ENCODE data around the gene ETV3L. TPM values are rescaled to one million over a fixed set of nuclear protein-coding genes. Genes with fewer than 3 reads are reported as not detected.

The ETV3L gene
- total and polyA plus RNA-seq, 2 of the 8 experiments (the other 6 are each of a cell fraction or from before 2014, with no cell fraction given): 0.17 to 0.26 TPM

DNA sequence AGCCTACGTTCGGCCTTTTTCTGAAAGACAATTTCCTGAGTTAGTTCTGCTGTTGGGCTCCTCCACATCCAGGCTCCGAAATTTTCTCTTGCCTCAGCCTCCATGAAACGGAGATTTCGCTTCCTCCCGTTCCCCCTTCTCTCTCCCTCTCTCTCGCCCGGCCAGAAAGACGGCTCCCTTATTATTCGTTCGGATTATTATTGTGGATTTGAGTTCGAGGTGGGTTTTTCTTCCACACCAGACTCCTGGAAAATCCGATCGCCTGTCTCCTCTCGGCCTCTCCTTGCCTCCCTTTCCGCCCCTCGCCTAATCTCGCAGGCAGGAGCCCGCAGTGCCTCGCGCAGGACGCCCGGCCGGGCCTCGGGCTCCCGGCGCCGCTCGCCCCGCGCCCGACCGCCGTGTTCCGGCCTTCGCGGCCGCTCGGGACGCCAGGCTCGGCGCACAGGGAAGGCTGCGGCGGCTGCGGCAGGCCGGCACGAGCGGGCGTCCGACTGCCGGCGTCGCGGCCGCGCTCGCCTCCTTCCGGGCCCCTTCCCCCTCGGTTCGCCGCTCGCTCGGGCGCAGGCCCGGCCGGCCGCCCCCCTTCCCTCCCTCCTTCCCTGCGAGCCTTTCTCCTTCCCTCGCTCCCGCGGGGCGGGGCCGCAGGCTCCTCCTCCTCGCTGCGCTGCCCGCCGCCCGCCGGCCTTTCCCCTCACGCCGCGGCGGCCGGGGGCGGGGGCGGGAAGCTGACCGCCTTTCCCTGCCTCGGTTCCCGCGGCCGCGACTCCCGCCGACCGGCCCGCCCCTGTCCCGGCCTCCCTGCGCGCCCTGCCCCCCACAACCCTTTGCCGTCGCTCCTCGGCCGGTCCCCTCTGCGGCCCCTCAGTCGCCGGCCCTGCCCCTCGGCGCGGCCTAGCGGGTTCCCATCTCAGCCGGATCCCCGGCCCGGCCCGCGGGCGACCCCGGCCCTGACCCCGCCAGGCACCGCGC lies 54.1 kb downstream of the ETV3L start, which contains the start of gene ARHGEF11 (continued):
- TF ChIP-seq HDAC6 (IDR thresholded peaks at IDR 0.05; ENCODE audit: low read depth, low read length) (no peak), POLR2A (IDR thresholded peaks at IDR 0.05; ENCODE audit: control extremely low read depth in 1 of 2, low read depth in 2 of 2, low read length in 2 of 2) (no peak; a peak in 1 of 3 replicates), SUZ12 (IDR thresholded peaks at IDR 0.05; ENCODE audit: low read length) (no peak)
